GM03348 (cell line): ENCODE measurements around the gene COL8A1.
"Not testable (repeated sequence)": the region's sequence is repeated elsewhere in the genome, so short reads cannot be mapped to it uniquely, and the experiment has no call there.

Experiments used
- DNase-seq: peaks from one replicate; pipeline ENCODE4 v3.0.0; 2012; ENCODE audit warnings: low spot score

COL8A1 gene

DNA sequence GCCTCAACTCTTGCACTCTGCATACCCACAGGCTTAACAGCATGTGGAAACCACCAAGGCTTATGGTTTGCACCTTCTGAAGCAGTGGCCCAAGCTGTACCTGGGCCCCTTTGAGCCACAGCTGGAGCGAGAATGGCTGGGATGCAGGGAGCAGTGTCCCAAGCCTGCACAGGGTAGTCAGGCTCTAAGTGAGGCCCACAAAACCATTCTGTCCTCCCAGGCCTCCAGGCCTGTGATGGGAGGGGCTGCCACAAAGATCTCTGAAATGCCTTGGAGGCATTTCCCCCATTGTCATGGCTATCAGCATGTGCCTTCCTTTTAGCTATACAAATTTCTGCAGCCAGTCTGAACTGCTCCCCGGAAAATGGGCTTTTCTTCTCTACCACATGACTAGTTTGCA is 166.8 kb downstream of the COL8A1 start:
- DNase-seq: no peak

DNA sequence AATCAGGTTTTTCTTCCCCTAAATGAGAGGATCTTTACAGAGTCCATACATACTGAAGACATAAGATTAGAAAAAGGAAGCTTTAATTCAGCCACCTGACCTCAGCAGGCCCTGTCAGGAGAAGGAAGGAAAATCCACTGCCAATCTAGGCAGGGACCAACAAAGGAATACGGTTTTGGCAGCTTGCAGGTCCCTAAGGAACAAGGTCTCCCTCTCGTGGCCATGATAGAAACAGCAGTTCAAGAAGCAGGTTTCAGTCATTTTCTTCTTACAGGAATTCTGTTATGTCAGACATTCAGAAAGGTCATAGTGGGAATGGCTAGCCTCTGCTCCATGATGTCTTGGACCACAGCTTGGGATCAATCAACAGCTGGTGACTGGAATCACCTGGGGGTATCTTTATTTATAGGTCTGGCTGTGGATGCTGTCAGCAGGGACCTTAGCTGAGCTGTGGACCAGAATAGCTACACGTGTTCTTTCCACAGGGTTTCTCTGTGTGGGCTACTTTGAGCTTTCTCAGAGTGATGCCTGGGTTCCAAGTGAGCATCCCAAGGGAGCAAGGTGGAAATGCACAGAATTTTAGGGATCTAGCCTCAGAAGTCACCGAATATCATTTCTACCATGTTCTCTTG is 169.9 kb downstream of the COL8A1 start:
- peak; percentile 78 for DNase-seq

DNA sequence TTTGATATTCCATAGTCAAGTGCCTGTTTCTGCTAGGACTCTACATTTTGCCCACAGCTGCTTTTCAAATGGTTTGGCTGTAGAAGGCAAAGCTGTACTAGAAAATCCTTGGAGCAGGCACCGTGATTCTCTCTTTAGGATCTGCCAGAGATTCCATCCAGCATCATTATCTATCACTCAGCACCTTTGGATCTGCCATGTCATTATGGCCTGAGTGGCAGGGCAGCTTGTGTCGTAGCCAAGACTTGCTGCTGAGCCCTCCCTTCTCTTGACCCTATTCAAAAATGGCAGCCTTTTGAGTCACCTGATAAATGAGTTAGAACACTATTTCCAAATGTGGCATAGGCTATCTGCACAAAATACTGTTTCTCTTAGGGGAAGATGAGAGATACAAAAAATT is 171.2 kb downstream of the COL8A1 start:
- no peak for DNase-seq

DNA sequence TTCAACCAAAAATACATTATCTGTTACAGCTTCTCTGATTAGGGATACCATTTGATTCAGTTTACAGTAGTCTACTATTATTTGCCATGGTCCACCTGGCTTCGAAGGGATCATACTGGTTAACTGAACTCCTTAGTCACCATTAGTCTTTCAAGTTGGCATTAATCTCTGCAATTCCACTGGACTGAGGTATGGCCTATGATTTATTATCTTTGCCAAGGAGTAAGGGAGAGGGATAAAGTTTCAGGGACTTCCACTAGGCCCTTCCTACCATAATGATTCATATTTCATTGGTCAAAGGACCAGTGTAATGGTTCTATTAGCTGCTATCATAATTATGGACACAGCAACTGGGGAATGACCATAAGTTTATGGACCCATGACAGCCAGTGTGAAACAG is 172.0 kb downstream of the COL8A1 start:
- DNase-seq: no peak

DNA sequence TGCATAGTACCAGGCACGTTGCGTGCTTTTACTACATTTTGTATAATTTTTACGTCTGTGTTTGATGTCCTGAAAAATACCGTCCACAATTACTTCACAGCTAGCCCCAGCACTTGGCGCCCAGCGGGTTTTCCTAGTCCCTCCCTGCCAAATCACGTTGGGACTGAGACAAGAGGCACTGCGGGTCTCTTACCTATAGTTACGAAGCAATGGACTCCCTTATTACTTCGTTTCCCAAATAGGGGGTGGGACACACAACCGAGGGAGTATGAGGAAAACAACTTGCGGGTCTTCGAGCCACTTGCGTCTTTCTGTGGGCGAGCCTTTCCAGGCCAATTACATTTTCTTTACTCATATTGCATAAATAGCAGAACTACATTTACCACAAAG is 178.6 kb downstream of the COL8A1 start:
- DNase-seq: no peak

DNA sequence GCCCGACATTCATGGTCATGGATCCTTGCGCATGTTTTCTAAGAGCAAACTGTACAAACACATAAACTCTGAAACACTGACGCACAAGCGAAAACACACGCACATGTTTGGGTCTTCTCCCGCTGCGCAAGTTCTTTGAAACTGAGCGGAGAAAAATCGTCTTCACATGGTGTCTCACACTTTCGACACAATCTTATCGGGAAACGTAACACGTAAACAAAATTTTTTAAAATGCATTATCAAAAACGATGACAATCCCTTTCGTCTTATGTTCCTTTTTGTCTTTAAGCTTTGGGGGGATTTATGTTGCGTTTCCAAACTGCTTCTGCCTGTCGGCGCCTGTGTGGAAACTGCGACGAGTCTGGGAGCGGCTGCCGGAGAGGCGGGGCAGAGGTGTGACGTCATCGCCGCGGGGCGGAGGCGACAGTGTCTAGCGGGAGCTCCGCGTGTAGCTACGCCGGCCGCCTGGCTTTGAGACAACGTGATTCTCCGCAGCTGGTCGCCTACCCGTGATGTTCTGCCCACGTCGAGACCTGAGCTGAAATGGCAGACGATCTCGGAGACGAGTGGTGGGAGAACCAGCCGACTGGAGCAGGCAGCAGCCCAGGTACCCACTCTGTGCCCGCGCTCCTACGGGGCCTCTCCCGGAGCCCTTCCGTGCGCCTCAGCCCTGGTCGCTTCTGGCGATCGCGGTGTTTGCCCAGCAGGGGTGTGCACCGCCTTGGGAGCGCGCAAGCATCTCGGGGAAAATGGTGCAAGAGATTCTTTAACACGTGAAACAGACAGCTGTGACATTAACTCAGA is 179.2 kb downstream of the COL8A1 start, which contains the start of gene CMSS1:
Gene CMSS1, plus strand, starts transcription at position 426 of the 804 bp plus-strand sequence.
- DNase-seq: peak; percentile 95

DNA sequence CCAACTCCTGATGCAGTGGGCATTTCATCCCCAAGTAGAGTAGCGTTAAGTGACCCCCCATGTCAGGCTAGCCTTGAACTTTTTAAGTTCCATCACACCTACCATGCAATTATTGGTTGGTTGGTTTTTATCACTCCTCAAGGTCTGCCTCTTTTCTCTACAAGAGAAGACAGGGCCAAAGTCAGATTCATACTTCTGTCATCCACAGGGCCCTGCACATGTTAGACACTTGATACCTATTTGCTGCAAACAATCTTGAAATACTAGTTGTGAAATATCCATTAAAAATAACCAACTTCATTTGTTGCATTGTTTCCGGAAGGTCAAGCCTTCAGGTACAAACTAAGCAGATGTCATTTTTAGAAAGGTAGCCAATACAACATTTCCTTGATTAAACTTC is 180.4 kb downstream of the COL8A1 start:
- no peak for DNase-seq

DNA sequence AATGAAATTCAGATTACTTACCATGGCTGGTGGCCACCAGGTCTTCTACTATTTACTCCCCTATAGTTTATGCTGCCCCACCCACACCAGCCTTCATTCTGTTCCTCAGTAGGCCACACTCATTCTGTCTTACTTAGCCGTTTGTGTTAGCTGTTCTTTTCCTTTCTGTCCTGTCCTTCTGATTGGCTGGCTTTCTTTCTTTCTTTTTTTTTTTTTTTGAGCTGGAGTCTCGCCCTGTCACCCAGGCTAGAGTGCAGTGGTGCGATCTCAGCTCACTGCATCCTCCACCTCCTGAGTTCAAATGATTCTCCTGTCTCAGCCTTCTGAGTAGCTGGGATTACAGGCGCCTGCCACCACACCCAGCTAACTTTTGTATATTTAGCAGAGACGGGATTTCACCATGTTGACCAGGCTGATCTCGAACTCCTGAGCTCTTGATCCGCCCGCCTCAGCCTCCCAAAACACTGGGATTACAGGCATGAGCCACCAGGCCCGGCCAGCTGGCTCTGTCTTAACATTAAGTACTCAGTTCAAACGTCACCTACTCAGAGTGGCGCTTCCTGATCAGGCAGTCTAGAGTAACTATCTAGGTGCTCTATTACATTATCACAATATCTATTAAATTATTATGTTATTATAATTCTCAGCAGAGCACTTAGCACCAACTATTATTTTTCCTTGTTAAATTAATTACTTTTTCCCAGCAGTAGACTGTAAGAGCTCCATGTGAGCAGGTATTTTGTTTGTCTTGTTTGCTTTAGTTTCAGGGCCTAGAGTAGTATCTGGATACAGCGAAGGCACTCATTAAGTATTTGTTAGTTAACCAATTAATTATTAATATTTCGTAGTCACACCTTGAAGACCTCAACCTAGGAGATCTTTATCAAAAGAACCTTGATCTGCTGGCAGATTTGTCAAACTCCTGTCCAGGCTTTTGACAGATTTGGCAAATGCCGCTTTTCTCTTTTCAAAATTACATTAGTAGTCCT is 185.6 kb downstream of the COL8A1 start:
- DNase-seq: no peak

DNA sequence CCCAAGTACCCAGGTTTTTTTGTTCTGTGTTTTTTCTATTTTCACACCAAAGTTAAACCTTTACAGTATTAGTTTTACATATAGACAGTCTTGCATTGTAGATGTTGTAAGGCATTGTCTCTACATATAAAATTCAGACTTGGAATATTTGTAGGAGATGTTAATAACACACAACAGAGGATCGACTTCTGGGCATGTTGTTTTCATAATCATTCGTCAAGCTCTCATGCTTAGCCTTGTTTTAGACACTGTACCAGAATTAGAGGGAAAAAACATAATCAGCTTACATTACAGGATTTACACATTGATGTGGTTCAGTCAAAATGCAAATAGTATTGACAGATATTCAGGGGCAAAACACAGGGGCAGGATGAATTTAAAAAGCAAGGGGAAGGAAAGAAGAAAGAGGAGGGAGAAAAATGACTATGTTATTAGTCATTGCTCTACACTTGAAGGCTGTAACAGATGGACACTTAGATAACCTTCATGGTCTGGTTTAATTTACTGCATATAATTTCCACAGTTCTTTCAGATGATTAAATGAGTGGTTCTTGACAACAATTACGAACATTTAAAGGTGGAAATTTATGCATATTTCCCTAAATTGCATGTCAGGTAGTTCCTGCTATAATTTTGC is 186.7 kb downstream of the COL8A1 start:
- DNase-seq: peak; percentile 25

DNA sequence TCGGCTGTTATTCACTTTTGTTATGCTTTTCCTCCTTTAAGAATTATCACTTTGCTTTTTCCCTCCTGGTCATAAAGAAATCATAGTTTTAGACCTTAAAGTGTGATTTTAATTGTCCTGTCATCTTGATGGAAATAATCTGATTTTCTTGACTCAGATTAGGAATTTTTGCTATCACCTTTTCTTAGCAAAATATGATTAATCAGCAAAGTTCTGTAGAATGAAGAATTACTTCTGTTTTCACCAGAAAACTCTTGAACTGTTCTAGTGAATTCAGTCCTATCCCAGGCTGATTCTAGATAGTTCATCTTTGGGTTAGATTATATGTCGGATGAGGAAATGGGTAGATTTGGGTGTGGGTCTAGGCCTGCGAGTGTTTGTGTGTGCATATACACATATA is 191.4 kb downstream of the COL8A1 start:
- DNase-seq: no peak

DNA sequence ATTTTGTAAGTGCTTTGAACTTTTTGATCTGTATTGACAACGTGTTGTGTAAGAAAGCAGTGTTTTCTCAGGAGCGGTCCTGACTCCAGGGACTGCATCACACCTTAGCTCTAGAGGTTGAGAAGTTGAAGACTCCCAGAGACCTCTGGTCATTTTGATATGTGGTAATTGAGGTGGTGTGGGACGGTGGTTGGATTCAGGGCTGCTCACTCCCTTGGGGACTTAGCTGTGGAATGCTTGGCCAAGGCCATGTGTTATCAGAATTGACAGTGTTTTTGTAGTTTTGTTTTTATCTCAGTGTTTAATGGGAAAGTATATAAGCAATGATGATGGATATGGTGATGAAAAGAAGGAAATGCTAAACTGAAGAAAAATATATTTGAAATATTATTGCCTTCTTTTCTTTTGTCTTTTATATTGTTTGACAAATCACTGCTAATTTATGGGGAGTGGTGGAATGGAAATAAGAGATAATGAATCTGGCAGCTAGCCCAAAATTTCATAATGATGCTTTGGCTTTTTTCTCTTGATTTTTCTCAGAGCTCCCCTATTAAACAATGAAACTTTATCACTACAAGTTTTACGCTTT is 195.3 kb downstream of the COL8A1 start:
- DNase-seq: no peak

DNA sequence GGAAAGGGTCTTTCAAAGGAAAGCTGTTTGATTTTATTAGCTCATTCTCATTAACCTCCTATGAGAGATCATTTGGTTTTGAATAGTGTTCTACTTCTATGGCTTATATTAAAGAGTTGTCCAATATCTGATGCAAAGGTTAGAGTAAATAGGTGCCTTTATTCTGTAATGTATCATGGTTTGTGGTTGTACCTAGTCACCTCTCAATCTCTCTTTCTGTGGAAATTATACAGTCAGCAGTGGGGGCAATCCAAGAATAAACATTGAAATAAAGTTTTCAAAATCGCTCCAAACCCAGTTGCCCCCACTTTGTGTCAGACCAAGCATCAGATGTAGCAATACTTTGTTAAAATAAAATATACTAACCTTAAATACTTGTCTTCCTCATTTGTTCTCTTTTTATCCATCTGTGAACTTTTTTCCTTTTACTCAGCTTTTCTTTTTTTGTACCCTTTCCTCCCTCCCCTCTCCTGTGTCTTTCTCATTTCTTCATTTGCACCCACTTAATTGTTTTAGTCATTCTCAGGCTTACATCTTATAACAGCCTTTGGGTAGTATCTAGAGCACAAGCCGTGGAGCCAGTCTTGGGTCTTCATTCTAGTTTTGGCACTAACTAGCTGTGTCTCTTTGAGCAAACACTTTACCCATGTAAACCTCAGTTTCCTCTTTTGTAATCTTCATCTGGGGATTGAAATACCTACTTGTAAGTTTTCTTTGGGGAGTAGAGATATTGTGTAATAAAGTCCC is 196.0 kb downstream of the COL8A1 start:
- no peak for DNase-seq

DNA sequence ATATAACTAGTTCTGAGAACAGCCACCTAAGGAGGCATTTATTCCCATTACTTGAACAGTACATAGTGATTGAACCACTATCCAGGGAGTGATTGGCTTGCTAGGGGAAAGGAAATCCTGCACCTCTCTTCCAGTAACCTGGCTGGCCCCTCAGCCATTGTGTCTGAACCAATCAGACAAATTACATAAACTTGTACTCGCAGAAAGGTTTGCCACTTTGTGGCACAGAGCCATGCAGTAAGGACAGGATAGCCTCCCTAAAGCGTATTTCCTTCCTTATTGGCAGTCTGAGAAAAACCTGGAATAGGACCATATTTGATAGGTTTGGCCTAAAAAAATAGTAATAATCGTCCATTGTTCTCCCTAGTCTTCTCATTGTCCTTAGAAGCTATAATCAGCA is 198.3 kb downstream of the COL8A1 start:
- DNase-seq: no peak

DNA sequence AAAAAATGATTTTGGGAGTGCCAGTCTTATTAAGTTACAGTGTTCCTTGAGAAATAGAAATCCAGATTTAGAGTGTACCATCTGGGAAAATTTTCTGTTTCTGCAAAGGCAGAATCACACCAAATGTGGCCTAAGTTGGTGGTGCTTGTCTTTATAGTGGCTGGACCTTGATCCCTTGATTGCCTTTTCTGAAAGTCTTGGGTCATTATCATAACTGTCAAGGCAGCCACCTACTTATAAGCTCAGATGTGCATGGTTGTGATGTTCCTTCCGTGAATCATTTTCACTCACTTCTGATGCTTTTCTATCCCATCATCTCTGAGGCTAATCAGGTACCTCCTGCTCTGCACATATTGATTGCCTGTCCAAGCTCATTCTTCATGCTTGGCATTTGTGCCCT is 199.3 kb downstream of the COL8A1 start:
- DNase-seq: no peak

DNA sequence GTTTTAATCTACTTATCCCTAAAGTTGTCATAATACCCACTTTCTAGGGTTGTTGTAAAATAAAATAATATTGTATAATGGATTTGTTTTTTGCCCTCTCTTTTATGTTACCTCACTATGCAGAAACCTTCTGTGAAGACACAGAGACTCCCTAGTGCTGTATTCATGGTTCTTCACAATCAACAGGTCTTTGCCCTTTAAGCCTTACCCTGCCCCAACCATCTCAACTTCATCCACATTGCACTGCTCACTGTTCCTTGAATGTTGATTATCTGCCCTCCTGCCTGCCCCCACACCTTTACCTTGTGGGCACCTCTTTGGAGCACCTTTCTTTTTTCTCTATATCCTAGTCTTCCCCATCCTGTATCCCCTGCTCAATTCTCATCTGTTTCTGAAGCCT is 200.4 kb downstream of the COL8A1 start:
- DNase-seq: no peak

DNA sequence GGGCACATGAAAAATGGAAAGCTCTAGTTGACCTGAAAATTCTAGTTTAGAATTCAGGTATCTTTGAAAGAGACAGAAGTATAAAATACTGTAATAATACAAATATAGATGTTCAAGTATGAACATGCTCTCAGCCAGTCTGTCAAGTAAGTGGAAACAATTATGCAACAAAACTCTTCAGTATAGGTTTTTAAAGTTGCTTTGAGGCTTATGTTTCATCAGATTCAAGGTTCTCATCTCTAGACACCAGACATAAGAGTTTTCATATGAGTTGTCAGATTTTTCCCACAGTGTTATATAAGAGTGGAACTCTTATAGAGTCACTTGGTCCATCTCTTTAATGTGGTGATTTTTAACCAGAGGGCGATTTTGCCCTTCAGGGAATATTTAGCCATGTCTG is 201.2 kb downstream of the COL8A1 start:
- DNase-seq: no peak

DNA sequence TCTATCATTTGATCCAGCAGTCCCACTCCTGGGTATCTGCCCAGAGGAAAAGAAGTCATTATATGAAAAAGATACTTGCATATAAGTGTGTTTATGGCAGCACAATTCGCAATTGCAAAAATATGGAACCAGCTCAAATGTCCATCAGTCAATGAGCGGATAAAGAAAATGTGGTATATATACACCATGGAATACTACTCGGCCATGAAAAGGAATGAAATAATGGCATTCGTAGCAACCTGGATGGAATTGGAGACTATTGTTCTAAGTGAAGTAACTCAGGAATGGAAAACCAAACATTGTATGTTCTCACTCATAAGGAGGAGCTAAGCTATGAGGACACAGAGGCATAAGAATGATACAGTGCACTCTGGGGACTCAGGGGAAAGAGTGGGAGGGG is 203.6 kb downstream of the COL8A1 start:
- DNase-seq: not testable (repeated sequence)

DNA sequence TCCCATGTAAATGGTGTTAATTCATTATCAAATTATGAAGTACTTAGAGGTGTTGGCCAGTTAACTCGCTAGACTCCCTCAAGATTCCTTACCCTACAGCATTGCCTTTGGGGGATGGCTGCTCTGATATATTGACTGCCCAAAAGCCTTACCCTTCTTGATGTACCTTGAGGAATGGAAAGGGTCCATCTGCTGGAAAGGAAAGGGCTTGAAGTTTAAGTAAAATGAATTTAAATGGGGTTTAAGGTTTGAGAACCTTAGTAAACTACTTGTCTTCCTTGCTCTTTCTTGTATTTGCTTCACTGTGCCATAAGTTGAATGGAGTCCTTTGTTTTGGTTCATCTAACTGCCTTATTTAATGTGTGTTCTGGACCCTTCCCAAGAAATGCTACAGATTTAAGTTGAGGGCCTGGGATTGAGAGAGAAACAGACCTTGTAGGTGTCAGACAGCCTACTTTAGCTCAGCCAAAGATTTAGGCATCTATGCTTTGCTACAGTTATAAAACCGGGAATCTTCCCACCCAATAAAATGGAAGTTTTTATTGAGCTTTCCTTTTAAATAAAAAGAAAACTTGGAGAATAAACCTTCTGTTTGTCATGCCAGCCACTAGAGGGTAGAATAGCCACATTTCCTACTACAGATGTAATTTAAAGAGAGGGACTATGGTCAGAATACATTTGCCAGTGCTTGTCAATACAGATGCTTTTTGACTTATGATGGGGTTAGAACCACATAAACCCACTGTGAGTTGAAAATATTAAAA is 204.6 kb downstream of the COL8A1 start:
- peak; percentile 60 for DNase-seq

DNA sequence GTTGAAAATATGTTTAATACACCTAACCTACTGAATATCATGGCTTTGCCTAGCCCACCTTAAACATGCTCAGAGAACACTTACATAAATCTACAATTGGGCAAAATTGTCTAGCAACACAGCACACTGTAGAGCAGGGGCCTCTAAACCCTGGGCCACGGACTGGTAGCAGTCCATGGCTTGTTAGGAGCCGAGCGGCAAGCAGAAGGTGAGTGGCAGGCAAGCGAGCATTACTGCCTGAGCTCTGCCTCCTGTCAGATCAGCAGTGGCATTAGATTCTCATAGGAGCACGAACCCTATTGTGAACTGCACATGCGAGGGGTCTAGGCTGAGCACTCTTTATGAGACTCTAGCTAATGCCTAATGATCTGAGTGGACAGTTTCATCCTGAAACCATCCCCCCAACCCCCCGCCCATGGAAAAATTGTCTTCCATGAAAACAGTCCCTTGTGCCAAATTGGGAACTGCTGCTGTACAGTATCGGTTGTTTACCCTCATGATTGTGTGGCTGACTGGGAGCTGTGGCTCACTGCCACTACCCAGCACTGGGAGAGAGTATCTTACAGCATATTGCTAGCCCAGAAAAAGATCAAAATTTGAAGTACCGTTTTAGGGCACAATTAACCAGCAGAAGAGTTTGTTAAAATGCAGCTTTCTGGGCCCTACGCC is 205.3 kb downstream of the COL8A1 start:
- DNase-seq: no peak

DNA sequence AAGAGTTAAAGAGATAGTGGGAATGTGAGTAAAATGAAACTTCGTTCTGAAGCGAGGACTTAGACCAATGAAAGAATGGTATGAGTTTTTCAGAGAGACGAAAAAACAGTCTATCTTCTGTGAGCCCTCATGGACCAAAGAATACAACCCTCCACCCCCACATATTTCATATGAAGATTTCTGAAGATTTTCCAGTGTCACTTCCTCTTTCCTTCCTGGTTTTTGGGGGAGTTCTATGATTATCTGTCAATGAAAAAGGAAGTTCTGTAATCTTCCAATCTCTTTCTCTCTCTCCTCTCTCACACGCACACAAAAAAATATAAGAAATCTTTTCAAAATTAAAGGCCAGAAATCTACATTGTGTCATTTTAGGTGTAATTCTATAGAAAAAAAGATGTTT is 206.9 kb downstream of the COL8A1 start:
- DNase-seq: no peak
